Keratinocyte (primary cell): ENCODE data around the gene LRCH3. TPM values are rescaled to one million over a fixed set of nuclear protein-coding genes. Genes with fewer than 3 reads are reported as not detected.

Source experiments
- DNase-seq: peaks from one replicate; pipeline ENCODE4 v3.0.0-alpha.2; 2011; ENCODE audit warnings: low read depth, missing footprints, low spot score
- FAIRE-seq: peaks from 2 replicates; lab custom pipeline; 2011; peaks lifted over from hg19 to GRCh38; lab: Jason Lieb, UNC
- H2AFZ ChIP-seq: 2 replicates; pipeline ENCODE4 v1.6.0; 2012; ENCODE audit warnings: low read length, control low read depth, inconsistent platforms; ENCODE audit not compliant: control insufficient read depth
- H3K27ac ChIP-seq: 2 replicates; pipeline ENCODE4 v1.5.1; 2011; ENCODE audit warnings: low read length; ENCODE audit not compliant: control insufficient read depth, insufficient read depth
- H3K27me3 ChIP-seq: 3 replicates; pipeline ENCODE4 v1.6.0; 2011; ENCODE audit warnings: low read length; ENCODE audit not compliant: control insufficient read depth, insufficient read depth; ENCODE audit errors: extremely low read depth
- H3K36me3 ChIP-seq, 2 experiments: 2 replicates in 1 of 2; 3 replicates in 1 of 2; pipeline ENCODE4 v1.5.1; 2011; ENCODE audit warnings: low read length in 2 of 2, mild to moderate bottlenecking in 1 of 2; ENCODE audit not compliant: control insufficient read depth in 2 of 2, insufficient read depth in 2 of 2; ENCODE audit errors: extremely low read depth in 1 of 2
- H3K4me1 ChIP-seq: 3 replicates; pipeline ENCODE4 v1.5.1; 2011; ENCODE audit warnings: low read length; ENCODE audit not compliant: control insufficient read depth, insufficient read depth; ENCODE audit errors: extremely low read depth
- H3K4me2 ChIP-seq: 3 replicates; pipeline ENCODE4 v1.6.0; 2011; ENCODE audit warnings: low read depth, low read length; ENCODE audit not compliant: control insufficient read depth, insufficient read depth; ENCODE audit errors: extremely low read depth
- H3K4me3 ChIP-seq, 3 experiments: fragments of 200-600 bp in 1 of 3; sonication (generic) in 1 of 3; 2 replicates in 2 of 3; 3 replicates in 1 of 3; pipeline ENCODE4 v1.5.1; 2011 to 2016; ENCODE audit warnings: low read length in 3 of 3, mild to moderate bottlenecking in 3 of 3, control low read depth in 2 of 3, inconsistent platforms in 1 of 3, low read depth in 1 of 3, mixed read lengths in 1 of 3, mixed run types in 1 of 3, moderate library complexity in 1 of 3; ENCODE audit not compliant: control insufficient read depth in 2 of 3, insufficient read depth in 2 of 3; ENCODE audit errors: extremely low read depth in 1 of 3
- H3K79me2 ChIP-seq: 2 replicates; pipeline ENCODE4 v1.6.0; 2012; ENCODE audit warnings: low read length; ENCODE audit not compliant: control insufficient read depth, insufficient read depth
- H3K9ac ChIP-seq: 3 replicates; pipeline ENCODE4 v1.6.0; 2011; ENCODE audit warnings: low read length; ENCODE audit not compliant: control insufficient read depth, insufficient read depth; ENCODE audit errors: extremely low read depth
- H3K9me1 ChIP-seq: 3 replicates; pipeline ENCODE4 v1.6.0; 2011; ENCODE audit warnings: low read length; ENCODE audit not compliant: control insufficient read depth, insufficient read depth; ENCODE audit errors: extremely low read depth
- H3K9me3 ChIP-seq: 2 replicates; pipeline ENCODE4 v1.5.1; 2012; ENCODE audit warnings: low read depth, low read length; ENCODE audit not compliant: control insufficient read depth
- H4K20me1 ChIP-seq: 3 replicates; pipeline ENCODE4 v1.6.0; 2011; ENCODE audit warnings: low read length; ENCODE audit not compliant: control insufficient read depth, insufficient read depth; ENCODE audit errors: extremely low read depth
- EZH2 ChIP-seq: IDR thresholded peaks from one replicate; pipeline ENCODE4 v1.6.1; 2012; ENCODE audit warnings: inconsistent platforms, mild to moderate bottlenecking, low read length, moderate library complexity
- dilution Hi-C: fragments of 300-500 bp; cut with MboI; formaldehyde crosslinking; loops from one replicate; pipeline ENCODE4 v1.7.0; 2020; ENCODE audit warnings: low sequenced_read_pairs; ENCODE audit not compliant: extremely low pct_ligation_motif_present
- polyA plus RNA-seq, 5 experiments: library from polyadenylated mRNA; depleted of rRNA in 3 of 5; stranded (reverse) in 3 of 5; stranded (forward) in 1 of 5; unstranded in 1 of 5; fragments of >200 nt; gene quantifications; 1 replicate in 1 of 5; 2 replicates in 3 of 5; 3 replicates in 1 of 5; pipeline versions ENCODE4 v1.2.1 to v1.2.3, GENCODE V29; 2011 to 2012; ENCODE audit warnings: missing spikeins in 2 of 5, low read depth in 1 of 5, low replicate concordance in 1 of 5
- TF ChIP-seq, protein P1 (sequence below), 3 experiments: IDR thresholded peaks in 1 of 3; conservative IDR thresholded peaks in 1 of 3; optimal IDR thresholded peaks in 1 of 3; 2 replicates in 2 of 3; 3 replicates in 1 of 3; pipeline versions ENCODE3 to v1.5.1; 2011; ENCODE audit warnings: low read length in 3 of 3, mild to moderate bottlenecking in 3 of 3, moderate library complexity in 2 of 3, control low read depth in 1 of 3, inconsistent platforms in 1 of 3; ENCODE audit not compliant: insufficient read depth in 2 of 3; ENCODE audit errors: extremely low read depth in 1 of 3

Gene LRCH3
- polyA plus RNA-seq, 1 donor (not counting 4 experiments of a cell fraction or from before 2014, with no cell fraction given): 50.2 TPM

DNA sequence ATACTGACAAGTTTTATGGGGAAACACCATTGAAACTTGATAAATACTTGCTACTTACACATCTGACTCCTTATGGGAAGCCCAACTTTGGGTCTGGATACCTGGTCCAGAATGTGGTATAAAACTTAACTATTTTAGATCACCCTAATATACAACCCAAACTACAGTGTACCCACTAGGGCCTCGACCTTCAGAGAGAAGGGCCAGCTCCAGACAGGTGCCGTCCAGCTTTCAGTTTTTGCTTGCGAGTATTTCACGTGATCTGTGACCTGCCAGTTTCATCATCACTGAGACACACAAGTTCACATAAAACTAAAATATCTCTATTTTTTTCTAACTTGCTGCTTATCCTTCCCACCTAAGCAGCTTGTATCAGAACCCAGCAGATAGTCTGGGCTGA, 99.6 kb downstream of the LRCH3 start:
- Histone ChIP-seq H3K9me1 (peaks cover 3% of the 10 kb centered on the region), H3K9me3 (no peaks in the 10 kb centered on the region), H3K4me3 (no peak overlapping the region), H3K27ac (no peak overlapping the region), H3K4me2 (no peak overlapping the region), H3K79me2 (no peaks in the 10 kb centered on the region), H2AFZ (no peak overlapping the region), H3K36me3 (no peaks in the 10 kb centered on the region), H3K27me3 (no peaks in the 10 kb centered on the region), H3K9ac (no peak overlapping the region), H3K4me1 (peaks cover 18% of the 10 kb centered on the region), H4K20me1 (no peaks in the 10 kb centered on the region)
- no peak for FAIRE-seq
- no peak for DNase-seq
- TF ChIP-seq, protein P1, sequence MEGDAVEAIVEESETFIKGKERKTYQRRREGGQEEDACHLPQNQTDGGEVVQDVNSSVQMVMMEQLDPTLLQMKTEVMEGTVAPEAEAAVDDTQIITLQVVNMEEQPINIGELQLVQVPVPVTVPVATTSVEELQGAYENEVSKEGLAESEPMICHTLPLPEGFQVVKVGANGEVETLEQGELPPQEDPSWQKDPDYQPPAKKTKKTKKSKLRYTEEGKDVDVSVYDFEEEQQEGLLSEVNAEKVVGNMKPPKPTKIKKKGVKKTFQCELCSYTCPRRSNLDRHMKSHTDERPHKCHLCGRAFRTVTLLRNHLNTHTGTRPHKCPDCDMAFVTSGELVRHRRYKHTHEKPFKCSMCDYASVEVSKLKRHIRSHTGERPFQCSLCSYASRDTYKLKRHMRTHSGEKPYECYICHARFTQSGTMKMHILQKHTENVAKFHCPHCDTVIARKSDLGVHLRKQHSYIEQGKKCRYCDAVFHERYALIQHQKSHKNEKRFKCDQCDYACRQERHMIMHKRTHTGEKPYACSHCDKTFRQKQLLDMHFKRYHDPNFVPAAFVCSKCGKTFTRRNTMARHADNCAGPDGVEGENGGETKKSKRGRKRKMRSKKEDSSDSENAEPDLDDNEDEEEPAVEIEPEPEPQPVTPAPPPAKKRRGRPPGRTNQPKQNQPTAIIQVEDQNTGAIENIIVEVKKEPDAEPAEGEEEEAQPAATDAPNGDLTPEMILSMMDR (optimal IDR thresholded peaks at IDR 0.05 in 1 of 3, IDR thresholded peaks at IDR 0.05 in 1 of 3, conservative IDR thresholded peaks at IDR 0.05 in 1 of 3; ENCODE audit: extremely low read depth in 1 of 3, insufficient read depth in 2 of 3, low read length in 3 of 3): no peak
- TF ChIP-seq EZH2: no peak
- dilution Hi-C loops: no loop called here

DNA sequence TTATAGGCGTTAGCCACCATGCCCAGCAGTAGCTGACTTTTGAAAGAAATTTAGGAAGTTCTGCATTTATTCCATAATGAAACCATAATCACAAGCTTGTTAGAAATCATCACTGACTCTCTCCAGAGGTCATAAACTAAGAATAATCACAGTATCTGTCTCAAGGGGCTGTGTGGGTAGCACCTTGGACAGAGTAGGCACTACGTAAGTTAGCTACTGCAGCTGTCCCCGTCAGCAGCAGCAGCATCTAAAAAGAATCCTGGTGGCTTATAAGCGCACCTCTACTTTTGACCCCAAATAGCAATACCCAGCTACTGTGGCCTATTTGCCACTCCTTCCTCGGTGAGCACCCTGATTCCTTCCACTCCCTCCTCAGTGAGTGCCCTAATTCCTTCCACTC, 101.1 kb downstream of the LRCH3 start:
- Histone ChIP-seq H3K9ac (no peak overlapping the region), H3K9me3 (no peaks in the 10 kb centered on the region), H3K4me1 (peaks cover 18% of the 10 kb centered on the region), H3K9me1 (peaks cover 3% of the 10 kb centered on the region), H3K36me3 (no peaks in the 10 kb centered on the region), H4K20me1 (no peaks in the 10 kb centered on the region), H3K27ac (no peak overlapping the region), H3K4me3 (no peak overlapping the region), H3K27me3 (no peaks in the 10 kb centered on the region), H3K79me2 (no peaks in the 10 kb centered on the region), H3K4me2 (no peak overlapping the region), H2AFZ (no peak overlapping the region)
- FAIRE-seq: no peak
- dilution Hi-C loops: no loop called here
- TF ChIP-seq, protein P1 (optimal IDR thresholded peaks at IDR 0.05 in 1 of 3, IDR thresholded peaks at IDR 0.05 in 1 of 3, conservative IDR thresholded peaks at IDR 0.05 in 1 of 3; ENCODE audit: extremely low read depth in 1 of 3, insufficient read depth in 2 of 3, low read length in 3 of 3): no peak
- TF ChIP-seq EZH2: no peak
- DNase-seq: no peak
